H1 (cell line): ENCODE results near the gene CCBE1. TPM values are rescaled to one million over a fixed set of nuclear protein-coding genes. Genes with fewer than 3 reads are reported as not detected.

ENCODE experiments used
- ASH2L ChIP-seq: fragments of 200-600, 300-600 bp; sonication (generic); IDR thresholded peaks from one replicate; pipeline ENCODE4 v1.7.1; 2017; ENCODE audit warnings: low read length
- CHD7 ChIP-seq: fragments of 300-600 bp; sonication (generic); IDR thresholded peaks from 2 replicates; pipeline ENCODE4 v1.7.1; 2012; ENCODE audit warnings: low read length, moderate library complexity, mild to moderate bottlenecking, inconsistent platforms; ENCODE audit not compliant: insufficient replicate concordance
- EP300 ChIP-seq, 2 experiments: IDR thresholded peaks; 1 replicate in 1 of 2; 2 replicates in 1 of 2; pipeline ENCODE4 v1.6.1; 2011 to 2012; ENCODE audit warnings: low read depth in 2 of 2, low read length in 2 of 2, mild to moderate bottlenecking in 2 of 2, borderline replicate concordance in 1 of 2, inconsistent platforms in 1 of 2, moderate library complexity in 1 of 2
- SIN3A ChIP-seq, 2 experiments: IDR thresholded peaks in 1 of 2; conservative IDR thresholded peaks in 1 of 2; 2 replicates each; pipeline ENCODE4 v1.6.1; 2011 to 2012; ENCODE audit warnings: low read length in 2 of 2, improper control_type of control experiment in 1 of 2, low read depth in 1 of 2, mild to moderate bottlenecking in 1 of 2
- polyA plus RNA-seq, 7 experiments: library from polyadenylated mRNA; depleted of rRNA in 3 of 7; stranded (reverse) in 5 of 7; unstranded in 2 of 7; fragments of >200 nt in 5 of 7; fragments of 200-250 nt in 2 of 7; gene quantifications; 1 replicate in 5 of 7; 2 replicates in 1 of 7; 4 replicates in 1 of 7; pipeline versions ENCODE4 v1.2.1 to v1.2.3, GENCODE V29; 2011 to 2013; ENCODE audit warnings: missing spikeins in 2 of 7, mixed read lengths in 2 of 7
- total RNA-seq: library from RNA; stranded (reverse); fragmentation: NEBNext Ultra II Directional; extraction: Animal tissue kit (Norgen Biotek cat#: 25700); gene quantifications from 2 replicates; pipeline ENCODE4 v1.2.1, GENCODE V29; 2021

CCBE1 gene
- total and polyA plus RNA-seq, 2 of the 8 experiments (the other 6 are each of a cell fraction or from before 2014, with no cell fraction given), result 2.1 to 2.6 TPM

GRCh38 chr18:59646228-59646962, 50.8 kb downstream of the CCBE1 start (continued):
- TF ChIP-seq SIN3A (conservative IDR thresholded peaks at IDR 0.05 in 1 of 2, IDR thresholded peaks at IDR 0.05 in 1 of 2; ENCODE audit: low read depth in 1 of 2, low read length in 2 of 2) (no peak), EP300 (IDR thresholded peaks at IDR 0.05; ENCODE audit: borderline replicate concordance in 1 of 2, low read depth in 2 of 2, low read length in 2 of 2) (no peak), CHD7 (no peak), ASH2L (no peak)
- TF ChIP-seq, all 59 proteins: peak for 2
